NCI-H510A treated with DMSO at 0.1 percent for 48 hours (cell line): ENCODE measurements around the gene CCDC182.

Source experiments
- DNase-seq: peaks from one replicate; lab custom pipeline; 2025; lab: John Stamatoyannopoulos, UW

The CCDC182 gene

DNA sequence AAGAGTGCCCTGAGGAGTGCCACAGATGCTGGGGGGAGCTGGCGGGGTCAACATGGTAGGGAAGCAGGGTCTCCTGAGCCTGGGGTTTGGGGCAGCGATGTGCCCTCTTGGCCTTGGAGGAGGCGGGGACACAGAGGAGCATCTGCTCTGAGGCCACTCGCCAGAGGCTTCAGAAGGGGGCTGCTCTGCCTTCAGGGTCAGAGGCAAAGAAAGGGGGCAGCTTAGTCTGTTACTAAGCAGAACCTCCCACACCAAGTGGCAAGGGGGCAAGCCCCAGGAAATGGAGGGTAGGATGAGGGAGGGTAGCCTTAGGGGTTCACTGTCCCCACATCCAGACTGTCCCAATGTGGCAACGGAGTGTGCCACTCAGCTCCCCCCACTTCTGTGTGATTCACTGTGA is 18.3 kb downstream of the CCDC182 start:
- DNase-seq = no peak

DNA sequence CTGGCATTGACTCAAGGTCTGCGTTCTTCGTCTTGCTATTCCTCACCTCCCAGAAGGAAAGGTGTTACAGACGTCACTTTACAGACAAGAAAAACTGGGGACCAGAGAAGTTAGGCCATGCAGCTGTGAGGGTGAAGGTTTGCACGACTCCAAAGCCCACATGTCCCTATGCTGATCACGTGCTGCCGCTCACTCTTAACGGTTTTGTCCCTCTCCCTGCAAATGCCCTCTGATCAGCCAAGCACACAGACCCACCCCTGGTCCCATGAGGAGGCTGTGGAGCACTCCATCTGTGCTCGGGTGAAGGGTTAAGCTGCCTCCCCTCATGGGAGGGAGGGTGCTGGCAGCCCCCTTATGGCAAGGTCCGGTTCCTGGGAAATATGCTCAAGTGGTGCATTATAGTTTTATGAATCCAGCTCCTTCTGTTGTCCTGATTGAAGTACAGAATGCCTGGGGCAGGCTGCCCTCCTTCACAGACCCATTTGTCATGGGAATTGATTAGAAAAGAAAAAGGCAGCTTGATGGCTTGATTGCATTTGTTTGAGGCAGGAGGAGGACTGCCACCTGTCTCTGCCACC is 18.8 kb downstream of the CCDC182 start:
- no peak for DNase-seq

GRCh38 chr17:57724729-57725125 is 20.4 kb downstream of the CCDC182 start:
- DNase-seq = no peak

DNA sequence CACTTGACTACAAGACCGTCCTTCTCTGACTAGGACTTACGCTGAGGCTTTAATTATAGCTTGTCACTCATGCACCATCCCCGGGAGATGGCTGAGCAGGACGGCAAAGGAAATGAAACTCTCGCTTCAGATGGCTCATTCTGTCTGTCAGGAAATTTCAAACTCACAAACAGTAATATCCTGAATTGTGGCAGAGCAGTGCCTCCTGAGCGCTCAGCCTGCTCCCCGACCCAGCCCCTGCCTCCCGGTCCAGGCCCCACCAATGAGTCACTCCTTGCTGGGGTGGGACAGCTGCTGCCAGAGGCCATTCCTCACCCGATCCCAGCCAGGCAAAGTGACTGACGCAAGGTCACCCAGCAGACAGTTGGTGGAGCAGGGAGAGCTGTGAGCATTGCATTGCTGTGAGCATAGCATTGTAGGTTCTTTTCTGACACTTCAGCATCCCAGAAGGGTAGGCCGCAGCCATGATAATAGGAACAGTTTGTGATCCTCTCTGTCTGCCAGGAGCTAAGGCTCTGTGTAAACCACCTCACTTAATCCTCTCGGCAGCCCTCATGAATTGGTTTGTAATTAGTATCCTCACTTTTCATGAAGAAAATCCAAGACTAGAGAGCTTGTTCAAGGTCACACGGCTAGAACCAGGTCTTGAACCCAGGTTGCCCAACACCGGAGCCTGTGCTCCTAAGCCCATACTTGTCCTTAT is 20.9 kb downstream of the CCDC182 start:
- DNase-seq = no peak

DNA sequence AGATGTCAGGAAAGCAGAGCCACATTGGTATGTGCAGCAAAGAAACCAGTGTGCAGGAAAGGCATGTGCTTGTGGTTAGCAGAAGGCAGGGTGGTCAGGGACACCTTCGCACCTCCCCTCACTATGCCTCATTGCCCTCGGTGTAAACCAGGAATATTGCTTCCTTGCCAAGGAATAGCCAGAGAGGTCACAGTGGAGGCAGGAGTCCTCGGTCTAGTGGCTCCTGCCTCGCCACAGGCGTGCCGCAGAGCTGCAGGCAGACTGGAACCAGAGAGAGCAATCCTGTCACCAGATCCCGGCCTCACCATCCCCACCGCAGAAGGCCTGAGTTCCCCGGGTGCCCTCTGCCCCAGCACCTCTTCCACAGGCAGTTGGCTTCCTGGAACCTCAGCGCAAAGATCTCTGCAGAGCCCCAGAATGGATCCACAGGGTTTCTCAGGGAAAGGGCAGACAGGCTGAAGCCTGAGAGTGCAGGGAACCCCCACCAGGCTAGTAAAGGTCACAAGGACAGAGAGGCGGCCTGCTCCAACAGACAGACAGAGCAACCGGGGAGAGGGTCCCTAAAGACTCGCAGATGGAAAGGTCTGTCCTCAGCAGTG is 21.6 kb downstream of the CCDC182 start:
- no peak for DNase-seq

DNA sequence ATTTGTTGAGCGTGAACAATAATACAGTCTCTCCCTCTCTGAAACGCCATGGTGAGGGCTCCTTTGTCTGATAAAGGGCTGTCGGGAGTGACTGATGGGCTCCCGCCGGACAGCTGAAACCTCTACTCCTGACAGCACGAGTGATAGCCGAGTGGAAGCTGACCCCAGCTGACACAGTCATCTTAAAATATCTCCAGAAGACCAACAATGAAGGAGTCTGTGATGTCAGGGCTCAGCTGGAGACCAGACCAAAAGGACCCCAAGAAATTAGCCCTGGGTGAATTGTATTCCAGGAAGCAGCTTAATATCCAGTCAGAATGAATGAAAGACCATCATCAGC is 22.4 kb downstream of the CCDC182 start:
- no peak for DNase-seq

GRCh38 chr17:57721967-57722703 is 23.0 kb downstream of the CCDC182 start:
- peak; percentile 39 for DNase-seq

GRCh38 chr17:57720386-57721035 is 24.6 kb downstream of the CCDC182 start:
- no peak for DNase-seq

- DNase-seq = no peak
Observed at GRCh38 chr17:57718878-57719277, 26.2 kb downstream of the CCDC182 start.

DNA sequence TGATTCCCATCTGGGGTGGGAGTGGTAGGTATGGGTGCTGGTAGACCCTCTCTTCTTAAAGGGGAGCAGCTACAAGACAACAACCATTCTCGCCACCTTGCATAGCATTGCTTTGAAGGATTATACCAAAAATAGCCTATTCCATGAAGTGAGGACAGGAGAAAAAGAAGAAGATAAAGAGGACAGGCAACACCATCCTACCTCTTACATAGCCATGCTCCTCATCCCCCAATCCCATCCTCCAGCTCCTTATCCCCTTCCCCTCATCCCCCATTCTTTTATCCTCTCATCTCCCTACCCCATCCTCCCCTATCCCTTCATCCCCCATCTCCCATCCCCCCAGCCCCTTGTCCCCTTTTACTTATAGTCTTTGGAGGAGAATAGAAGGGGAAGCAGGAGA is 29.1 kb downstream of the CCDC182 start:
- DNase-seq = no peak

- DNase-seq = no peak
Observed at GRCh38 chr17:57714665-57715180, 30.4 kb downstream of the CCDC182 start.

- no peak for DNase-seq
Observed at GRCh38 chr17:57713140-57713539, 32.0 kb downstream of the CCDC182 start.

GRCh38 chr17:57708410-57708809 is 36.7 kb downstream of the CCDC182 start:
- peak; percentile 56 for DNase-seq

DNA sequence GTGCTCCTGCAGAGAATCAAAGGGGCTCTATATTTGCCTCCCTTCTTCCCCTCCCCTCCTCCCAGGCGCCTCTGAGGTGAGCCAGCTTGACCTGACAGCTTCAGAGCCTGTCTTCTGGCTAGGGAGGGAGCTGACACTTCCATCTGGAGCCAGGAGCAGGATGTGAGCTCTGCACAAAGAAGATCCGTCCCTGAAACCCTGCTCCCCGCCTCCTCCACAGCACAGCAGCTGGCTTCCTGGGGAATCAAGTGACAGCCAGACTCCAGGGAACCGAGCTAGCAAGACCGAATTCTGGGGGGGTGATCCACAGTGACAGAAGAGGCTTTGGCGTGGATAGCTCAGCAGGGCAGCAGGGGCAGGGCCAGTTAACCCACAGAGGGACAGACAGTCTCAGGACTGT is 37.2 kb downstream of the CCDC182 start:
- peak; percentile 75 for DNase-seq

- DNase-seq = no peak
Observed at GRCh38 chr17:57706761-57707160, 38.3 kb downstream of the CCDC182 start.

DNA sequence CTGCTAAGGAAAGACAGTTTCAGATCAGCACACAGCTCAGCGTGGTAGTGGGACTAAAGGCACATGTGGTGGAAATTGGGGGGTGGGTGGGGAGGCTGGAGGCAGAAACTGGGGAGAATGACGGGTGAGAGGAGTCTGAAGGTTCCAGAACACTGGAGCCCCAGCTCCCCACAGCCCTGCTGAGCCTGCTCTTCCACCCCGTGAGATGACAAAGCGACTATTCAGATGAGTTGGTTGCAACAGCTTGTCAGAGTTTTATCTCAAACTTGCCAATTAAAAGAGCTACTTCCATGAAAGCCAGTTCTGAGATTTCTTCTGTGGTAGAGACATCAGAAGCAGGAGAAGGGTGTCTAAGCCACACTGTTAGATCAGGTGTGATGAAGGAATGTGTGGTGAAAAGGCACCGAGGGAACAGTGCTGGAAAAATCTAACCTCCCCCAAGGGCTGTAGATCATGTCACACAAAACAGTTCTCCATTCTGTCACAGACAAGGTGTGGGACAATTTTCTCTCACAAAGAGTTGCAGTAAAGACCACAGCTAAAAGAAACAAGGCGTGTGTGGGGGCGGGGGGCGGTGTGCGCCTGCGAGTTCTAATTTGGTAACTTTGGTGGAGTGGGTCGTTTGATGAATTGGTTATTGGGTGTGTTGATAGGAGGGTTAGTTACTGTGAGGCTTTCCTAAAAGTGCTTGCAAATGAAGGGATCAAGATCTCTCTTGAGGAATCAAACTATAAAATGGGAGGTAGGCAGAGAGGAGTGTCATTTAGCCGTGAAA is 39.0 kb downstream of the CCDC182 start:
- DNase-seq = no peak

- DNase-seq = no peak
Observed at GRCh38 chr17:57704448-57704847, 40.7 kb downstream of the CCDC182 start.

GRCh38 chr17:57703273-57703672 is 41.8 kb downstream of the CCDC182 start:
- no peak for DNase-seq

DNA sequence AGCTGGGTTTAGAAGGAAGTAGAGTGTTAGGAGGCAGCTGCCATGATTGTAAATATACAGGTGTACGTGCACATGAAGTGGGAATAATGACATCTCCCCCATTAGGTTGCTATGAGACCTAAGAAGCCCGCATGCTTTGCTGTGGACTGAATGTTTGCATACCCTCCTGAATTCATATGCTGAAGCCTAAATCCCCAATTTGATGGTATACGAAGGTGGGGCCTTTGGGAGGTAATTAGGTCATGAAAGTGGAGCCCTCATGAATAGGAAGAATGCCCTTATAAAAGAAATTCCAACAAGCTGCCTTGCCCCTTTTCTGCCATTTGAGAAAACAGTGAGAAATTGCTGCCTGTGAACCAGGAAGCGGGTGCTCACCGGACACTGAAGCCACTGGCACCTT is 44.0 kb downstream of the CCDC182 start:
- DNase-seq = peak; percentile 55

DNA sequence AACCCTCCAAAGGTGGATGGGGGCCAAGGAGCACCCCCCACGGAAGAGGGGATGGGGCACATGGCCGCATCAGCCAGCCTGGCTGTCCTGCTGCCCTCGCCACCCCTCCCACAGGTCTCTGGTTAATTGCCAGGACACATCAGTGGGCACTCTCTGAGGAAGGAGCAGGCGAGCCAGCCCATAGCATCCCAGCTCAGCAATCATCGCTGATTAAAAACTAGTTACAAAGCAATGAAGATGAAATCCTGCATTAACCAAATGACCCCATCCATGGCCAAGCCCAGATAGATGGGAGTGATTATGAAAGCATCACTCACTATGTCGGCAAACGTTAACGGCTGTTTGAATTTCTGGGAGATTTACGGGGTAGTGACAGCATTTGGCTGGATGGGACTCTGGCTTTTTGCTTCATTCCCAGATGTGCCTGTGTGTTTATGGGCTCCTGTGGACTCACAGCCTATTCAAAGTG is 45.3 kb downstream of the CCDC182 start:
- DNase-seq = no peak
